GM19240 (cell line): ENCODE results near the gene UXT.
A peak's percentile ranks its signal among the peaks of the same experiment; 100 is the strongest.
"Not testable (repeated sequence)": the region's sequence is repeated elsewhere in the genome, so short reads cannot be mapped to it uniquely, and the experiment has no call there.

Experiments
- DNase-seq: peaks from one replicate; pipeline ENCODE4 v3.0.0; 2011; ENCODE audit warnings: low spot score; ENCODE audit not compliant: insufficient read length

Gene UXT

GRCh38 chrX:47658684-47659420 lies at the start of gene UXT:
Gene UXT (minus strand): TSS chrX:47659180. CDS start chrX:47658927, 253 bp downstream.
- DNase-seq = peak; percentile 41

GRCh38 chrX:47707031-47707780 lies 48.2 kb upstream of the UXT start:
- no peak for DNase-seq

- DNase-seq = no peak
Observed at GRCh38 chrX:47706575-47706974, 47.6 kb upstream of the UXT start.

GRCh38 chrX:47704736-47705135 lies 45.8 kb upstream of the UXT start:
- no peak for DNase-seq

- no peak for DNase-seq
Observed at GRCh38 chrX:47697181-47697580, 38.2 kb upstream of the UXT start.

- no peak for DNase-seq
Observed at GRCh38 chrX:47690175-47690574, 31.2 kb upstream of the UXT start.

- DNase-seq = no peak
Observed at GRCh38 chrX:47687263-47687662, 28.3 kb upstream of the UXT start.

GRCh38 chrX:47683829-47684205 lies 24.8 kb upstream of the UXT start:
- DNase-seq = no peak

- no peak for DNase-seq
Observed at GRCh38 chrX:47683184-47683828, 24.3 kb upstream of the UXT start.

GRCh38 chrX:47675959-47676859 lies 17.2 kb upstream of the UXT start:
- DNase-seq = not testable (repeated sequence)

GRCh38 chrX:47674776-47675175 lies 15.8 kb upstream of the UXT start:
- DNase-seq = no peak

GRCh38 chrX:47665797-47666196 lies 6.8 kb upstream of the UXT start:
- not testable (repeated sequence) for DNase-seq

- no peak for DNase-seq
Observed at GRCh38 chrX:47664737-47665136, 5.8 kb upstream of the UXT start.

- no peak for DNase-seq
Observed at GRCh38 chrX:47662144-47662657, 3.2 kb upstream of the UXT start.

- DNase-seq = no peak
Observed at GRCh38 chrX:47661539-47661938, 2.6 kb upstream of the UXT start.

- DNase-seq = no peak
Observed at GRCh38 chrX:47659421-47659726, 394 bp upstream of the UXT start.

- DNase-seq = no peak
Observed at GRCh38 chrX:47658301-47658683, 688 bp downstream of the UXT start.

- DNase-seq = no peak
Observed at GRCh38 chrX:47651043-47651905, 7.7 kb downstream of the UXT start.

GRCh38 chrX:47650164-47651042 lies 8.6 kb downstream of the UXT start, which contains the start of gene ELK1:
Gene ELK1 (minus strand): TSS chrX:47650563. CDS start chrX:47641441, 9,122 bp downstream.
- DNase-seq = peak; percentile 42
